HFFc6 (cell line): Measurements from ENCODE around the gene ACOT11. TPM values are rescaled to one million over a fixed set of nuclear protein-coding genes. Genes with fewer than 3 reads are reported as not detected.

Experiments used
- DNase-seq: peaks from one replicate; pipeline ENCODE4 v3.0.0-alpha.2; 2018
- H3K27ac Mint-ChIP-seq: 2 replicates; pipeline ENCODE4 v1.8.0; 2020; ENCODE audit warnings: mild to moderate bottlenecking, mixed read lengths
- H3K27me3 Mint-ChIP-seq: 2 replicates; pipeline ENCODE4 v1.8.0; 2021; ENCODE audit warnings: mild to moderate bottlenecking, moderate library complexity, mixed read lengths; ENCODE audit not compliant: insufficient read depth
- H3K36me3 Mint-ChIP-seq: 2 replicates; pipeline ENCODE4 v1.8.0; 2021; ENCODE audit warnings: low read depth, mixed read lengths
- H3K4me1 Mint-ChIP-seq: 2 replicates; pipeline ENCODE4 v1.8.0; 2020; ENCODE audit warnings: low read depth, mixed read lengths
- H3K4me3 Mint-ChIP-seq: 2 replicates; pipeline ENCODE4 v1.8.0; 2020; ENCODE audit warnings: mild to moderate bottlenecking, moderate library complexity, mixed read lengths
- H3K9me3 Mint-ChIP-seq: 2 replicates; pipeline ENCODE4 v1.8.0; 2020; ENCODE audit warnings: mild to moderate bottlenecking, mixed read lengths
- total RNA-seq, 6 experiments: library from RNA; stranded (reverse); fragmentation: NEBNext Ultra II Directional; extraction: Animal tissue kit (Norgen Biotek cat#: 25700); gene quantifications; 2 replicates in 1 of 6; 3 replicates in 5 of 6; pipeline ENCODE4 v1.2.3, GENCODE V29; 2021
- TF ChIP-seq, protein P1 (sequence below): fragments of 200-600 bp; sonication (generic); IDR thresholded peaks from 2 replicates; pipeline ENCODE4 v1.5.0; 2021; ENCODE audit warnings: antibody characterized with exemption, mild to moderate bottlenecking

The ACOT11 gene
- total RNA-seq, 6 experiments from 2014 or later, result 2.9 to 4.8 (median 3.8) TPM

DNA sequence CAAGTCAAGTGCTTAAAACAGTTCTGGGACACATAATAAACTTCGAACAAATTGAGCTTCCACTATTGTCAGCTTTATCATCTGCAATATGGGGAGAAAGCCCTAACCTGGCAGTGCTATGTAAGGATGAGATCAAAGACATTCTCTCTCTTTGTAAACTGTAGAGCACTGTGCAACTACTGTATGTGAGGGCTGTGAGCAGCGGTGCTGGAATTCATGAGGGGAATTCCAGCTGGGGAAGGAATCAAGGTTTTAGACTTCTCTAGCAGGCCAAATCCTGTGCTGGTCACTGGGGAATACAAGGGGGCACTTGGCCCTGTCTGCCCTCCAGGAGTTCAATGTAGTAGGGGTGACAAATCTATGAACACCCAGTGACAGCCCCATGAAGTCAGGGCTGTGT is 66.0 kb downstream of the ACOT11 start:
- no peaks in the 10 kb centered on the region for H3K9me3 Mint-ChIP-seq
- DNase-seq, result no peak
- no peaks in the 10 kb centered on the region for H3K36me3 Mint-ChIP-seq
- no peak overlapping the region for H3K4me3 Mint-ChIP-seq
- H3K27ac Mint-ChIP-seq, result no peak overlapping the region
- TF ChIP-seq, protein P1, sequence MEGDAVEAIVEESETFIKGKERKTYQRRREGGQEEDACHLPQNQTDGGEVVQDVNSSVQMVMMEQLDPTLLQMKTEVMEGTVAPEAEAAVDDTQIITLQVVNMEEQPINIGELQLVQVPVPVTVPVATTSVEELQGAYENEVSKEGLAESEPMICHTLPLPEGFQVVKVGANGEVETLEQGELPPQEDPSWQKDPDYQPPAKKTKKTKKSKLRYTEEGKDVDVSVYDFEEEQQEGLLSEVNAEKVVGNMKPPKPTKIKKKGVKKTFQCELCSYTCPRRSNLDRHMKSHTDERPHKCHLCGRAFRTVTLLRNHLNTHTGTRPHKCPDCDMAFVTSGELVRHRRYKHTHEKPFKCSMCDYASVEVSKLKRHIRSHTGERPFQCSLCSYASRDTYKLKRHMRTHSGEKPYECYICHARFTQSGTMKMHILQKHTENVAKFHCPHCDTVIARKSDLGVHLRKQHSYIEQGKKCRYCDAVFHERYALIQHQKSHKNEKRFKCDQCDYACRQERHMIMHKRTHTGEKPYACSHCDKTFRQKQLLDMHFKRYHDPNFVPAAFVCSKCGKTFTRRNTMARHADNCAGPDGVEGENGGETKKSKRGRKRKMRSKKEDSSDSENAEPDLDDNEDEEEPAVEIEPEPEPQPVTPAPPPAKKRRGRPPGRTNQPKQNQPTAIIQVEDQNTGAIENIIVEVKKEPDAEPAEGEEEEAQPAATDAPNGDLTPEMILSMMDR, result no peak
- H3K27me3 Mint-ChIP-seq, result peaks cover 29% of the 10 kb centered on the region
- H3K4me1 Mint-ChIP-seq, result peaks cover 6% of the 10 kb centered on the region; the same call in 1 of the 2 replicates

DNA sequence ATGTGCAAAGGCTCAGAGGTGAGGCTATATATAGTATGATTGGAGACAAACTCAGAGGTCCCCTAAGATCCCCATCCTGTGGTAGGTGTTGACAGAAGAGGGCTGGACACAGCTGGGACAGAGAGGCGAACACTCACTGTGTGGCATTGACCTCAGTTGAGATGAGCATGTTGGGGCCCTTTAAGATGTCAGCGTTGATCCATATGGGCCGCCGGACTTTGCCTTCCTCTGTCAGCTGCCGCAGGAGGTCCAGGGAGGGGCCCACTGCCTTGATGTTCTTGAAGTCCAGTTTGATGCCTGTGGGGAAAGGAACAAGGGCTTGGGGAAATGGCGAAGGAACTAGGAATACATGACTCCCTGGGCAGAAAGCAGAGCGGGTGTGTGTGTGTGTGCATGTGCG is 66.5 kb downstream of the ACOT11 start:
- no peaks in the 10 kb centered on the region for H3K36me3 Mint-ChIP-seq
- DNase-seq, result no peak
- no peak overlapping the region for H3K4me3 Mint-ChIP-seq
- peaks cover 6% of the 10 kb centered on the region; the same call in 1 of the 2 replicates for H3K4me1 Mint-ChIP-seq
- no peak overlapping the region for H3K27ac Mint-ChIP-seq
- H3K27me3 Mint-ChIP-seq, result peaks cover 30% of the 10 kb centered on the region
- TF ChIP-seq, protein P1, result no peak
- H3K9me3 Mint-ChIP-seq, result no peaks in the 10 kb centered on the region

DNA sequence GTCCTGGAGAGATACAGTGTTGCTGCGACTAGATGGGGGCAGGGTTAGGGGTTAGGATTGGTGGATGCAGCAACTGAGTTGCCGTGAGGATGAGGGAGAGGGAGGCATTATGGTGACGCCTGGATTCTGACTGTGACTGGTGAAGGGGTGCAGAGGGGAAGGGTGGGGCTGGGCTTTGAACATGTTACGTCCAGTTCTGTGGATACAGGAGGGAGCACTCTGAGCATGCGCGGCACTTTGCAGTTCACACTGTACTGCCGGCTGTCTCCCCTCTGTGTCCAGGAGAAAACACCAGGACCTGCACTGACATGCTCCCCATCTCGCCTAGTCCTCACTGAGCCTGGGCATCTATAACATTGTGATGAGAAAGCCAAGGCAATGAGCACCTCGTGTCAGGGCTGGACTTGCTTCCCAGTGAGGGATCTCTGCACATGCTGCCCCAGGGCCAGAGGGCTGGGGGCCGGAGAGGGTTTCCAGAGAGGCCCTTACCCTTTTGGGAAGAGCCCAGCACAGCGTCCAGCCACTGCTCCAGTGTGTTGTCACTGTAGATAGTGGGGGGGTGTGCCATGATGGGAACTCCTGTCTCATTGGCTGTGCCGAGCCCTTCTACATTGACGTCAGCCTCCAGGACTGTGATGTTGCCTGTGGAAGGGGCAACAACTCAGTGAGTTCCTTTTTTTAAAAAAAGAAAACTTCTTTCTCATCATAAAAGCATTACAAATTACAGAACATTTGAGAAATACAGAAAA is 67.7 kb downstream of the ACOT11 start:
- peaks cover 6% of the 10 kb centered on the region; the same call in 1 of the 2 replicates for H3K4me1 Mint-ChIP-seq
- no peak overlapping the region for H3K4me3 Mint-ChIP-seq
- no peaks in the 10 kb centered on the region for H3K36me3 Mint-ChIP-seq
- no peak overlapping the region for H3K27ac Mint-ChIP-seq
- TF ChIP-seq, protein P1, result no peak
- DNase-seq, result no peak
- H3K27me3 Mint-ChIP-seq, result peaks cover 34% of the 10 kb centered on the region
- H3K9me3 Mint-ChIP-seq, result no peaks in the 10 kb centered on the region

- Mint-ChIP-seq H3K36me3 (no peaks in the 10 kb centered on the region), H3K27ac (no peak overlapping the region), H3K4me1 (no peaks in the 10 kb centered on the region), H3K27me3 (peaks cover 50% of the 10 kb centered on the region), H3K9me3 (no peaks in the 10 kb centered on the region), H3K4me3 (no peak overlapping the region)
- TF ChIP-seq, protein P1, result no peak
- DNase-seq, result no peak
These were observed 71.7 kb downstream of the ACOT11 start for GRCh38 chr1:54619749-54620148.

- DNase-seq, result no peak
- H3K27ac Mint-ChIP-seq, result no peak within 1 kb of the TSS
- no peaks in the 10 kb centered on the region for H3K36me3 Mint-ChIP-seq
- no peaks in the 10 kb centered on the region for H3K4me1 Mint-ChIP-seq
- no peak within 1 kb of the TSS for H3K4me3 Mint-ChIP-seq
- TF ChIP-seq, protein P1, result no peak
- no peaks in the 10 kb centered on the region for H3K9me3 Mint-ChIP-seq
- H3K27me3 Mint-ChIP-seq, result peaks cover 41% of the 10 kb centered on the region
These were observed 75.4 kb downstream of the ACOT11 start, which contains the start of gene FAM151A for GRCh38 chr1:54623216-54624007. Gene FAM151A, minus strand, starts transcription at chr1:54623525. Its CDS starts 130 bp downstream, at chr1:54623395.
